K562 (cell line): Measurements from ENCODE around the gene STON2.

ENCODE experiments used
- CBX2 ChIP-seq: fragments of 200-600 bp; sonication (generic); IDR thresholded peaks from one replicate; pipeline ENCODE4 v1.6.1; 2012; ENCODE audit warnings: mild to moderate bottlenecking, low read length, inconsistent platforms; ENCODE audit not compliant: insufficient read depth, poor library complexity, severe bottlenecking
- KDM1A ChIP-seq, 2 experiments: fragments of 450-650 bp; IDR thresholded peaks; 2 replicates each; pipeline ENCODE4 v1.6.1; 2016; ENCODE audit warnings: mild to moderate bottlenecking in 2 of 2
- POLR2A ChIP-seq: fragments of 450-650 bp; conservative IDR thresholded peaks from 2 replicates; pipeline ENCODE4 v1.6.1; 2016
- RB1 ChIP-seq: fragments of 450-650 bp; IDR thresholded peaks from 2 replicates; pipeline ENCODE4 v1.6.1; 2017; ENCODE audit warnings: low read depth, mild to moderate bottlenecking
- RBFOX2 ChIP-seq: fragments of 200-400 bp; formaldehyde crosslinking; IDR thresholded peaks from 2 replicates; pipeline ENCODE4 v1.6.1; 2017; ENCODE audit warnings: low read depth, mild to moderate bottlenecking, low read length, moderate library complexity
- SRSF9 ChIP-seq: fragments of 200-400 bp; formaldehyde crosslinking; IDR thresholded peaks from 2 replicates; pipeline ENCODE4 v1.6.1; 2017; ENCODE audit warnings: low read depth, low read length, borderline replicate concordance
- STAT6 ChIP-seq: sonication (generic); formaldehyde crosslinking; IDR thresholded peaks from 2 replicates; pipeline ENCODE4 v1.8.1; 2023; ENCODE audit warnings: mild to moderate bottlenecking, missing genetic modification reagents
- ZBTB7A ChIP-seq: IDR thresholded peaks from 2 replicates; pipeline ENCODE4 v1.6.1; 2011; ENCODE audit warnings: low read depth, mild to moderate bottlenecking, low read length, moderate library complexity, borderline replicate concordance; ENCODE audit not compliant: control insufficient read depth
- ZNF551 ChIP-seq: fragments of 250-450 bp; sonication (Bioruptor Pico); IDR thresholded peaks from 2 replicates; pipeline ENCODE4 v1.5.0; 2021; ENCODE audit warnings: mild to moderate bottlenecking, moderate library complexity
- TF ChIP-seq, protein P1 (sequence below): fragments of 450-650 bp; conservative IDR thresholded peaks from 2 replicates; pipeline ENCODE4 v1.6.1; 2016; ENCODE audit warnings: missing genetic modification characterization, low read depth, mild to moderate bottlenecking, missing compliant biosample characterization, moderate library complexity

DNA sequence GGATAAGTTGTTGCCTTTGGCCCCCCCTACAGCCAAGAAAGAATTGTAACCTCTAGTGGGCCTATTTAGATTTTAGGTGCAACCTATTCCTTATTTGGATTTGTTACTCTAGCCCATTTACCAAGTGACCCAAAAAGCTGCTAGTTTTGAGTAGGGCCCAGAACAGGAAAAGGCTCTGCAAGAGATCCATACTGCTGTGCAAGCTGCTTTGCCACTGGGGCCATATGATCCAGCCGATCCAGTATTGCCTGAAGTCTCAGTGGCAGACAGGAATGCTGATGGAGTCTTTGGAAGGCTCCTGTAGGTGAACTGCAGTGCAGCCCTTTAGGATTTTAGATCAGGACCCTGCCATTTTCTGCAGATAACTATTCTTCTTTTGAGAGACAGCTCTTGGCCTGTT is 166.5 kb downstream of the STON2 start:
- TF ChIP-seq ZNF551 (CRISPR knock-in tag) (no peak), RB1 (no peak), POLR2A (no peak), CBX2 (no peak), STAT6 (no peak), SRSF9 (no peak), ZBTB7A (no peak), KDM1A (IDR thresholded peaks at IDR 0.05) (no peak), RBFOX2 (no peak)
- TF ChIP-seq, protein P1, sequence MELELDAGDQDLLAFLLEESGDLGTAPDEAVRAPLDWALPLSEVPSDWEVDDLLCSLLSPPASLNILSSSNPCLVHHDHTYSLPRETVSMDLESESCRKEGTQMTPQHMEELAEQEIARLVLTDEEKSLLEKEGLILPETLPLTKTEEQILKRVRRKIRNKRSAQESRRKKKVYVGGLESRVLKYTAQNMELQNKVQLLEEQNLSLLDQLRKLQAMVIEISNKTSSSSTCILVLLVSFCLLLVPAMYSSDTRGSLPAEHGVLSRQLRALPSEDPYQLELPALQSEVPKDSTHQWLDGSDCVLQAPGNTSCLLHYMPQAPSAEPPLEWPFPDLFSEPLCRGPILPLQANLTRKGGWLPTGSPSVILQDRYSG (tag) = no peak
